T-helper 17 cell (primary cell): ENCODE data around the gene ZNG1A. TPM values are rescaled to one million over a fixed set of nuclear protein-coding genes. Genes with fewer than 3 reads are reported as not detected.
"Not testable (repeated sequence)": the region's sequence is repeated elsewhere in the genome, so short reads cannot be mapped to it uniquely, and the experiment has no call there.

Source experiments
- ATAC-seq: fragments of 150-1000 bp; cut with Tn5 transposase; 2 replicates; pipeline ENCODE4 v1.10.0; 2021; ENCODE audit warnings: mild to moderate bottlenecking, moderate library complexity
- DNase-seq, 3 donors: peaks; one replicate each; pipeline versions ENCODE4 v3.0.0 to v3.0.0-alpha.2; 2020 to 2021
- H3K9me3 ChIP-seq: one replicate; pipeline ENCODE4 v1.7.0; 2013; ENCODE audit warnings: low read length, mild to moderate bottlenecking; ENCODE audit not compliant: control insufficient read depth, poor library complexity, severe bottlenecking
- H3K27ac Mint-ChIP-seq: one replicate; pipeline ENCODE4 v1.8.0; 2022; ENCODE audit warnings: mild to moderate bottlenecking, moderate library complexity, mixed read lengths
- H3K27me3 Mint-ChIP-seq: one replicate; pipeline ENCODE4 v1.8.0; 2022; ENCODE audit warnings: mixed read lengths
- H3K36me3 Mint-ChIP-seq: one replicate; pipeline ENCODE4 v1.8.0; 2022; ENCODE audit warnings: low read depth, mixed read lengths
- H3K4me1 Mint-ChIP-seq: one replicate; pipeline ENCODE4 v1.8.0; 2022; ENCODE audit warnings: mild to moderate bottlenecking, mixed read lengths
- H3K4me3 Mint-ChIP-seq: one replicate; pipeline ENCODE4 v1.8.0; 2022; ENCODE audit warnings: mild to moderate bottlenecking, moderate library complexity, mixed read lengths
- total RNA-seq, 4 donors: library from RNA in 2 of 4; stranded (reverse) in 2 of 4; gene quantifications; one replicate each; pipeline ENCODE4 v1.2.3 and lab custom pipeline; 2022 to 2026

The ZNG1A gene
- total RNA-seq, 2 donors from 2014 or later, result 23.1 to 24.4 TPM

- DNase-seq (no peak), ATAC-seq (no peak)
- Mint-ChIP-seq H3K4me3 (peak overlapping the region; percentile 85), H3K36me3 (no peaks in the 10 kb centered on the region), H3K27ac (no peak overlapping the region), H3K4me1 (peaks cover 12% of the 10 kb centered on the region), H3K27me3 (peaks cover 11% of the 10 kb centered on the region)
- H3K9me3 ChIP-seq, result no peaks in the 10 kb centered on the region
Observed at GRCh38 chr9:214351-214647, 35.4 kb upstream of the ZNG1A start.

GRCh38 chr9:213901-214300, 35.0 kb upstream of the ZNG1A start:
- peaks cover 11% of the 10 kb centered on the region for H3K27me3 Mint-ChIP-seq
- ATAC-seq, H3K36me3 Mint-ChIP-seq, H3K9me3 ChIP-seq, H3K27ac Mint-ChIP-seq, DNase-seq: not testable (repeated sequence)
- H3K4me1 Mint-ChIP-seq, result peaks cover 12% of the 10 kb centered on the region
- H3K4me3 Mint-ChIP-seq, result peak overlapping the region; percentile 85

- DNase-seq (no peak), ATAC-seq (no peak)
- no peaks in the 10 kb centered on the region for H3K36me3 Mint-ChIP-seq
- peaks cover 11% of the 10 kb centered on the region for H3K4me1 Mint-ChIP-seq
- H3K27ac Mint-ChIP-seq, result no peak overlapping the region
- no peaks in the 10 kb centered on the region for H3K9me3 ChIP-seq
- H3K4me3 Mint-ChIP-seq, result no peak overlapping the region
- H3K27me3 Mint-ChIP-seq, result peaks cover 10% of the 10 kb centered on the region
Observed at GRCh38 chr9:212297-212696, 33.4 kb upstream of the ZNG1A start.

- H3K9me3 ChIP-seq, result no peaks in the 10 kb centered on the region
- Mint-ChIP-seq H3K27ac (no peak overlapping the region), H3K4me3 (no peak overlapping the region), H3K27me3 (peaks cover 3% of the 10 kb centered on the region), H3K36me3 (no peaks in the 10 kb centered on the region), H3K4me1 (peaks cover 4% of the 10 kb centered on the region)
- DNase-seq (no peak), ATAC-seq (no peak)
Observed at GRCh38 chr9:211557-211956, 32.7 kb upstream of the ZNG1A start.

GRCh38 chr9:211036-211435, 32.2 kb upstream of the ZNG1A start:
- DNase-seq, result no peak
- no peaks in the 10 kb centered on the region for H3K9me3 ChIP-seq
- ATAC-seq, result no peak
- no peak overlapping the region for H3K4me3 Mint-ChIP-seq
- H3K27me3 Mint-ChIP-seq, result no peaks in the 10 kb centered on the region
- H3K36me3 Mint-ChIP-seq, result no peaks in the 10 kb centered on the region
- peaks cover 3% of the 10 kb centered on the region for H3K4me1 Mint-ChIP-seq
- no peak overlapping the region for H3K27ac Mint-ChIP-seq

- Mint-ChIP-seq H3K4me3 (no peak overlapping the region), H3K36me3 (no peaks in the 10 kb centered on the region), H3K27me3 (no peaks in the 10 kb centered on the region), H3K27ac (no peak overlapping the region), H3K4me1 (peaks cover 3% of the 10 kb centered on the region)
- DNase-seq (no peak), ATAC-seq (no peak)
- H3K9me3 ChIP-seq, result no peaks in the 10 kb centered on the region
Observed at GRCh38 chr9:209143-209758, 30.4 kb upstream of the ZNG1A start.

GRCh38 chr9:206481-206880, 27.6 kb upstream of the ZNG1A start:
- peaks cover 3% of the 10 kb centered on the region for H3K4me1 Mint-ChIP-seq
- H3K9me3 ChIP-seq, result no peaks in the 10 kb centered on the region
- no peak for ATAC-seq
- no peaks in the 10 kb centered on the region for H3K36me3 Mint-ChIP-seq
- no peak for DNase-seq
- H3K27ac Mint-ChIP-seq, result no peak overlapping the region
- no peaks in the 10 kb centered on the region for H3K27me3 Mint-ChIP-seq
- no peak overlapping the region for H3K4me3 Mint-ChIP-seq

- DNase-seq, H3K27me3 Mint-ChIP-seq, H3K9me3 ChIP-seq, H3K27ac Mint-ChIP-seq, ATAC-seq, H3K36me3 Mint-ChIP-seq, H3K4me1 Mint-ChIP-seq, H3K4me3 Mint-ChIP-seq: not testable (repeated sequence)
Observed at GRCh38 chr9:199601-200000, 20.7 kb upstream of the ZNG1A start.

GRCh38 chr9:178140-178825, 573 bp downstream of the ZNG1A start:
- peak overlapping the region; percentile 89 for H3K4me3 Mint-ChIP-seq
- H3K4me1 Mint-ChIP-seq, result not testable (repeated sequence)

GRCh38 chr9:169757-170156, 9.1 kb downstream of the ZNG1A start:
- H3K27ac Mint-ChIP-seq, H3K27me3 Mint-ChIP-seq, H3K9me3 ChIP-seq, H3K4me1 Mint-ChIP-seq, DNase-seq, H3K4me3 Mint-ChIP-seq, H3K36me3 Mint-ChIP-seq, ATAC-seq: not testable (repeated sequence)

More at GRCh38 chr9:178140-178825, 573 bp downstream of the ZNG1A start:
- DNase-seq, result peak in 1 of 3 donors; percentile 8
- ATAC-seq, H3K36me3 Mint-ChIP-seq, H3K9me3 ChIP-seq, H3K27me3 Mint-ChIP-seq: not testable (repeated sequence)
- H3K27ac Mint-ChIP-seq, result peak overlapping the region; percentile 89

GRCh38 chr9:159871-160270, 19.0 kb downstream of the ZNG1A start:
- not testable (repeated sequence) for H3K4me3 Mint-ChIP-seq, H3K4me1 Mint-ChIP-seq, ATAC-seq, H3K36me3 Mint-ChIP-seq, H3K27ac Mint-ChIP-seq, H3K9me3 ChIP-seq, H3K27me3 Mint-ChIP-seq, DNase-seq

- not testable (repeated sequence) for H3K36me3 Mint-ChIP-seq, ATAC-seq, H3K4me3 Mint-ChIP-seq, DNase-seq, H3K27me3 Mint-ChIP-seq, H3K27ac Mint-ChIP-seq, H3K9me3 ChIP-seq, H3K4me1 Mint-ChIP-seq
Observed at GRCh38 chr9:151173-151572, 27.7 kb downstream of the ZNG1A start.

- not testable (repeated sequence) for H3K9me3 ChIP-seq, H3K36me3 Mint-ChIP-seq, H3K27ac Mint-ChIP-seq, H3K4me1 Mint-ChIP-seq, ATAC-seq, H3K4me3 Mint-ChIP-seq, H3K27me3 Mint-ChIP-seq, DNase-seq
Observed at GRCh38 chr9:139880-140279, 39.0 kb downstream of the ZNG1A start.

- not testable (repeated sequence) for H3K9me3 ChIP-seq, H3K36me3 Mint-ChIP-seq, H3K27ac Mint-ChIP-seq, ATAC-seq, DNase-seq
- Mint-ChIP-seq H3K4me1 (peaks cover 14% of the 10 kb centered on the region), H3K27me3 (peaks cover 19% of the 10 kb centered on the region), H3K4me3 (peak within 1 kb of the TSS; percentile 76)
Observed at GRCh38 chr9:117995-118467, 60.8 kb downstream of the ZNG1A start, which contains the start of gene FOXD4. Gene FOXD4, minus strand, starts transcription at chr9:118417. Its CDS starts 298 bp downstream, at chr9:118119.
